CD4-positive, alpha-beta T cell treated with Interleukin-4 for 1 hour (primary cell): ENCODE results near the gene SLC6A8.
"Not testable (repeated sequence)": the region's sequence is repeated elsewhere in the genome, so short reads cannot be mapped to it uniquely, and the experiment has no call there.

Experiments used
- DNase-seq, 2 donors: peaks; one replicate each; pipeline ENCODE4 v3.0.0-alpha.2; 2020 to 2022

SLC6A8 gene

GRCh38 chrX:153672531-153673427 is 14.9 kb upstream of the SLC6A8 start:
- no peak for DNase-seq

GRCh38 chrX:153673428-153674218 is 14.1 kb upstream of the SLC6A8 start, which contains the start of gene PNCK:
Gene PNCK, minus strand, starts transcription at chrX:153673813. Its CDS starts 737 bp downstream, at chrX:153673076.
- no peak for DNase-seq

GRCh38 chrX:153674219-153674851 is 13.4 kb upstream of the SLC6A8 start:
- DNase-seq: no peak

GRCh38 chrX:153681175-153681574 is 6.6 kb upstream of the SLC6A8 start:
- no peak for DNase-seq

- DNase-seq: not testable (repeated sequence)
Measured at GRCh38 chrX:153683486-153683885, 4.2 kb upstream of the SLC6A8 start.

GRCh38 chrX:153684467-153685155 is 3.1 kb upstream of the SLC6A8 start:
- no peak for DNase-seq

- DNase-seq: no peak
Measured at GRCh38 chrX:153685156-153685536, 2.6 kb upstream of the SLC6A8 start.

GRCh38 chrX:153685751-153686696 is 1.7 kb upstream of the SLC6A8 start:
- no peak for DNase-seq

GRCh38 chrX:153686711-153687110 is 1.0 kb upstream of the SLC6A8 start:
- no peak for DNase-seq

- no peak for DNase-seq
Measured at GRCh38 chrX:153688071-153688470, 345 bp downstream of the SLC6A8 start.

- no peak for DNase-seq
Measured at GRCh38 chrX:153688506-153688905, 780 bp downstream of the SLC6A8 start.

GRCh38 chrX:153688911-153689590 is 1.3 kb downstream of the SLC6A8 start:
- DNase-seq: no peak

- DNase-seq: no peak
Measured at GRCh38 chrX:153689654-153690465, 2.1 kb downstream of the SLC6A8 start.

- no peak for DNase-seq
Measured at GRCh38 chrX:153690466-153690865, 2.7 kb downstream of the SLC6A8 start.

- DNase-seq: not testable (repeated sequence)
Measured at GRCh38 chrX:153691032-153691827, 3.5 kb downstream of the SLC6A8 start.

- DNase-seq: no peak
Measured at GRCh38 chrX:153692003-153692402, 4.3 kb downstream of the SLC6A8 start.

GRCh38 chrX:153692611-153693156 is 5.0 kb downstream of the SLC6A8 start:
- no peak for DNase-seq

GRCh38 chrX:153693216-153694086 is 5.7 kb downstream of the SLC6A8 start:
- no peak for DNase-seq
